ENCODE measurements around the gene EYA4. TPM values are rescaled to one million over a fixed set of nuclear protein-coding genes. Genes with fewer than 3 reads are reported as not detected.

Gene EYA4
- total RNA-seq, 1 donor from 2014 or later, result 0.78 TPM

DNA sequence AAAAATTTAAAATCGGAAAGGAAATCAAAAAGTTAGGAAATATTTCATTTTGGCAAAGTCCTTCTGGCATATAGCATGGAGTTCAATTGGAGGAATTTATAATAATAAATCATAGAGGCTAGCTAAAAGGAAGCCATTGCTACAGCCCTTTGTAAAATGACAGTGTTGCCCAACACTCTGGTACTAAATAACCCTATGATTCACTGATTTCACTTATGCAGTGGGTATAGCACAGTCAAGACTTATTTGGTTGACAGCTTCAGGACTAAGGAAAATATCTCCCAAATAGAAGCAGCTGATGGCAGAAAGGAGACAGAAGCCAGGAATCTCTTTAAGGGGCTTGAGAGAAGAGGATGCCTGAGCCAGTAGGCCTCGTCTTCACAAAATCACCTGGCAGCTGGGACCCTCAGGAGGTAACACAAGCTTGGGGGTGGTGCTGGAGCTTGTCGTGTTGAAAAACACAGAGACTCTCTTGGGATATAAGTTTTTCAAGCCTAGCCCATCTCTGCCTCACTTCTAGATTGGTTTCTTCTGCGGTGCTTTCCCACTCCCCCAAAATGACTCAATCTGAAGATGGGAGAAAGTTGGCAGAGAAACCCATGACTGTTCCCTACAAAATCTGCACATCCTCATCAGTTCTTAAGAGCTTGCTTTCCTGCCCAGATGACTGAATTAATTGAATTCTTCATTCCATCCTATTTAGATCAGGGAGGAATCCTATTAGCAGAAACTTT, 38.4 kb upstream of the EYA4 start:
- no peak for DNase-seq (ENCODE audit: extremely low spot score, unreplicated experiment)
- TF ChIP-seq, protein P1, sequence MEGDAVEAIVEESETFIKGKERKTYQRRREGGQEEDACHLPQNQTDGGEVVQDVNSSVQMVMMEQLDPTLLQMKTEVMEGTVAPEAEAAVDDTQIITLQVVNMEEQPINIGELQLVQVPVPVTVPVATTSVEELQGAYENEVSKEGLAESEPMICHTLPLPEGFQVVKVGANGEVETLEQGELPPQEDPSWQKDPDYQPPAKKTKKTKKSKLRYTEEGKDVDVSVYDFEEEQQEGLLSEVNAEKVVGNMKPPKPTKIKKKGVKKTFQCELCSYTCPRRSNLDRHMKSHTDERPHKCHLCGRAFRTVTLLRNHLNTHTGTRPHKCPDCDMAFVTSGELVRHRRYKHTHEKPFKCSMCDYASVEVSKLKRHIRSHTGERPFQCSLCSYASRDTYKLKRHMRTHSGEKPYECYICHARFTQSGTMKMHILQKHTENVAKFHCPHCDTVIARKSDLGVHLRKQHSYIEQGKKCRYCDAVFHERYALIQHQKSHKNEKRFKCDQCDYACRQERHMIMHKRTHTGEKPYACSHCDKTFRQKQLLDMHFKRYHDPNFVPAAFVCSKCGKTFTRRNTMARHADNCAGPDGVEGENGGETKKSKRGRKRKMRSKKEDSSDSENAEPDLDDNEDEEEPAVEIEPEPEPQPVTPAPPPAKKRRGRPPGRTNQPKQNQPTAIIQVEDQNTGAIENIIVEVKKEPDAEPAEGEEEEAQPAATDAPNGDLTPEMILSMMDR (IDR thresholded peaks at IDR 0.05), result no peak
- H3K27me3 Mint-ChIP-seq (ENCODE audit: unreplicated experiment), result peaks cover 15% of the 10 kb centered on the region
- no peaks in the 10 kb centered on the region for H3K36me3 Mint-ChIP-seq (ENCODE audit: unreplicated experiment)
- peaks cover 3% of the 10 kb centered on the region for H3K4me1 Mint-ChIP-seq (ENCODE audit: unreplicated experiment)
- H3K27ac Mint-ChIP-seq (ENCODE audit: unreplicated experiment), result no peak overlapping the region
- no peaks in the 10 kb centered on the region for H3K9me3 Mint-ChIP-seq (ENCODE audit: unreplicated experiment)
- H3K4me3 Mint-ChIP-seq (ENCODE audit: unreplicated experiment), result no peak overlapping the region

DNA sequence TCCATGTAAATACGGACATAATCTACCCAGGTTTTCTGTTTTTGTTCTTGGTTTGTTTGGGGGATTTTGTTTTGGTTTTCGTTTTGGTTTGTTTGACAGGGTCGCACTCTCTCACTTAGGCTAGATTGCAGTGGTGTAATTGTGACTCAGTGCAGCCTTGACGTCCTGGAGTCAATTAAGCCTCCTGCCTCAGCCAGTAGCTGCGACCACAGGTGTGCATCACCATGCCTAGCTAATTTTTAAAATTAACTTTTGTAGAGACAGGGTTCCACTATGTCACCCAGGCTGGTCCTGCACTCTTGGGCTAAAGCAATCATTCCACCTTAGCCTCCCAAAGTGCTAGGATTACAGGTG, 37.8 kb upstream of the EYA4 start:
- no peak overlapping the region for H3K4me3 Mint-ChIP-seq (ENCODE audit: unreplicated experiment)
- no peaks in the 10 kb centered on the region for H3K36me3 Mint-ChIP-seq (ENCODE audit: unreplicated experiment)
- TF ChIP-seq, protein P1 (IDR thresholded peaks at IDR 0.05), result no peak
- no peak for DNase-seq (ENCODE audit: extremely low spot score, unreplicated experiment)
- no peak overlapping the region for H3K27ac Mint-ChIP-seq (ENCODE audit: unreplicated experiment)
- peaks cover 17% of the 10 kb centered on the region for H3K27me3 Mint-ChIP-seq (ENCODE audit: unreplicated experiment)
- peaks cover 4% of the 10 kb centered on the region for H3K4me1 Mint-ChIP-seq (ENCODE audit: unreplicated experiment)
- H3K9me3 Mint-ChIP-seq (ENCODE audit: unreplicated experiment), result no peaks in the 10 kb centered on the region

DNA sequence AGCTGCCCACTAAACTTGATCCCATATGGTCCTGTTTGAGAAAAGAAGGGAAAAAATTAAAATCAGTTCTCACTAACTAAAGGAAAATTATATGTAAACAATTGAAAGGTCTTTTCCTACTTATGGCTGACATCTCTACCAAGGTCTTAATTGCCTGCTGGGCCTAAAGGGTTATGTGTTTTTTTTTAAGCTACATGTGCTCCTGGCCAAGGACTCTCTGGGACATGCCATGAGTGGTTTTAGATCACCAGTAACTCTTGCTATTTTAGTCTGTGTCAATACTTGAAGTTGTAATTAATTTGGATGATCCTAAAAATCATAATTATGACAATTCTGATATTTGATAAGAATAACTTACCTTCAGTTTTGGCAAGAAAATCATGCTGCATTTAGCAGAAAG, 35.9 kb upstream of the EYA4 start:
- H3K36me3 Mint-ChIP-seq (ENCODE audit: unreplicated experiment), result no peaks in the 10 kb centered on the region
- DNase-seq (ENCODE audit: extremely low spot score, unreplicated experiment), result no peak
- H3K4me1 Mint-ChIP-seq (ENCODE audit: unreplicated experiment), result peaks cover 8% of the 10 kb centered on the region
- TF ChIP-seq, protein P1 (IDR thresholded peaks at IDR 0.05), result no peak
- H3K27ac Mint-ChIP-seq (ENCODE audit: unreplicated experiment), result no peak overlapping the region
- H3K9me3 Mint-ChIP-seq (ENCODE audit: unreplicated experiment), result no peaks in the 10 kb centered on the region
- peaks cover 12% of the 10 kb centered on the region for H3K27me3 Mint-ChIP-seq (ENCODE audit: unreplicated experiment)
- no peak overlapping the region for H3K4me3 Mint-ChIP-seq (ENCODE audit: unreplicated experiment)

DNA sequence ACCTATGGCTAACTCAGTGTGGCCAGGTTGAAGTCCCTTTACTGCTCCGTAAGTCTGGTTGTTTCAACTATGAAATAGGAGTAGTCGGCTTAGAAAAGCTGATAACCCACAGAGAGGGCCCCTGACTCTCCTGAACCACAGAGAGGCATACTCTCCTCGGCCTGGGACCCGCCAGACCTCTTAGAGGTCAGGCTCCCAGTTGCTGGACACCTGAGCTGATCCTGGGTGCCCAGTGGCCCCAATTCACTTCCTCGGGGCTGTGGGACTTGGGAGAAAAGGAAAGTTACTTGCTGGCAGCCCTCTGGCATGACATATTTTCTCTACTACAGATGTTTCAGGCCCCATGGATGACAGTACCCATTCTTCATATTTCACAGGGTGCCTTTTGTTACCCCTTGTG, 34.2 kb upstream of the EYA4 start:
- H3K4me3 Mint-ChIP-seq (ENCODE audit: unreplicated experiment), result no peak overlapping the region
- no peaks in the 10 kb centered on the region for H3K36me3 Mint-ChIP-seq (ENCODE audit: unreplicated experiment)
- no peak for DNase-seq (ENCODE audit: extremely low spot score, unreplicated experiment)
- H3K4me1 Mint-ChIP-seq (ENCODE audit: unreplicated experiment), result peaks cover 8% of the 10 kb centered on the region
- TF ChIP-seq, protein P1 (IDR thresholded peaks at IDR 0.05), result no peak
- no peaks in the 10 kb centered on the region for H3K9me3 Mint-ChIP-seq (ENCODE audit: unreplicated experiment)
- H3K27me3 Mint-ChIP-seq (ENCODE audit: unreplicated experiment), result peaks cover 23% of the 10 kb centered on the region
- H3K27ac Mint-ChIP-seq (ENCODE audit: unreplicated experiment), result no peak overlapping the region

DNA sequence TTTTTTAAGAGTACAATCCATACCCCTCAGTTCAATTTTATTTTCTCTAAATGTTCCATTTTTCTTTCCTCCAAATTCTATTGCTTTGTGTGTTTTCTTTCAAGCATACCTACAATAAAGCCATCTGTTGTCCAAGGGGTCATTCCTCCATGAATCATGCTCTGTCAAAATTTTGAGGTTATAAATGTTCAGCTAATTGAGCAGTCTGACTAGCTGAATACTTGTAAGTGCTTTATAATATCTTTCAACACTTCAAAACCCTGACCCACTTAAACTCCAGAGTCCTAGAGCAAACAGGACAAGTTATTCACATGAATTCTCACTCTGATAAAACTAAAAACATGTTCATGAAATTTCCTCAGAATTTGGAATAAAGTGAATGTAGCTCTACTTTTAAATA, 33.4 kb upstream of the EYA4 start:
- no peak overlapping the region for H3K4me3 Mint-ChIP-seq (ENCODE audit: unreplicated experiment)
- H3K27ac Mint-ChIP-seq (ENCODE audit: unreplicated experiment), result no peak overlapping the region
- TF ChIP-seq, protein P1 (IDR thresholded peaks at IDR 0.05), result no peak
- no peak for DNase-seq (ENCODE audit: extremely low spot score, unreplicated experiment)
- H3K4me1 Mint-ChIP-seq (ENCODE audit: unreplicated experiment), result peaks cover 8% of the 10 kb centered on the region
- H3K36me3 Mint-ChIP-seq (ENCODE audit: unreplicated experiment), result no peaks in the 10 kb centered on the region
- no peaks in the 10 kb centered on the region for H3K9me3 Mint-ChIP-seq (ENCODE audit: unreplicated experiment)
- H3K27me3 Mint-ChIP-seq (ENCODE audit: unreplicated experiment), result peaks cover 26% of the 10 kb centered on the region
